EL (cell line): ENCODE results near the gene ZNRF4.
A peak's percentile ranks its signal among the peaks of the same experiment; 100 is the strongest.
"Not testable (repeated sequence)": the region's sequence is repeated elsewhere in the genome, so short reads cannot be mapped to it uniquely, and the experiment has no call there.

Source experiments
- DNase-seq: peaks from one replicate; pipeline ENCODE4 v3.0.0-alpha.2; 2016

The ZNRF4 gene, protein sequence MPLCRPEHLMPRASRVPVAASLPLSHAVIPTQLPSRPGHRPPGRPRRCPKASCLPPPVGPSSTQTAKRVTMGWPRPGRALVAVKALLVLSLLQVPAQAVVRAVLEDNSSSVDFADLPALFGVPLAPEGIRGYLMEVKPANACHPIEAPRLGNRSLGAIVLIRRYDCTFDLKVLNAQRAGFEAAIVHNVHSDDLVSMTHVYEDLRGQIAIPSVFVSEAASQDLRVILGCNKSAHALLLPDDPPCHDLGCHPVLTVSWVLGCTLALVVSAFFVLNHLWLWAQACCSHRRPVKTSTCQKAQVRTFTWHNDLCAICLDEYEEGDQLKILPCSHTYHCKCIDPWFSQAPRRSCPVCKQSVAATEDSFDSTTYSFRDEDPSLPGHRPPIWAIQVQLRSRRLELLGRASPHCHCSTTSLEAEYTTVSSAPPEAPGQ

DNA sequence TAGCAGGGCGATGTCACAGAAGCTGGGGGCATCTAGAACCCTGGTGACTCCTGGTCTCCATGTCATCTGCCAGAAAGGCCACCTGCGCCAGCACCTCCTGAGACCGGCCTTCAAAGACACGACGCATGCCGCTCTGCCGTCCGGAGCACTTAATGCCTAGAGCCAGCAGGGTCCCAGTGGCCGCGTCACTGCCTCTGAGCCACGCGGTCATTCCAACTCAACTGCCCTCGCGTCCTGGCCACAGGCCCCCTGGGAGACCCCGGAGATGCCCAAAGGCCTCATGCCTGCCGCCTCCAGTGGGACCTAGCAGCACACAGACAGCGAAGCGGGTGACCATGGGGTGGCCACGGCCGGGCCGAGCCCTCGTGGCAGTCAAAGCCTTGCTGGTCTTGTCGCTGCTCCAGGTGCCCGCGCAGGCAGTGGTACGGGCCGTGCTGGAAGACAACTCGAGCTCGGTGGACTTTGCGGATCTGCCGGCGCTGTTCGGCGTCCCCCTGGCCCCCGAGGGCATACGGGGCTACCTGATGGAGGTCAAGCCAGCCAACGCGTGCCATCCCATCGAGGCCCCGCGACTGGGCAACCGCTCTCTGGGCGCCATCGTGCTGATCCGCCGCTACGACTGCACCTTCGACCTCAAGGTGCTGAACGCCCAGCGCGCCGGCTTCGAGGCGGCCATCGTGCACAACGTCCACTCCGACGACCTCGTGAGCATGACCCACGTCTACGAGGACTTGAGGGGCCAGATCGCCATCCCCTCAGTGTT is at the start of gene ZNRF4:
Gene ZNRF4 (plus strand): TSS at position 51 of the 763 bp plus-strand sequence. CDS start 75 bp downstream, at position 126.
- no peak for DNase-seq

DNA sequence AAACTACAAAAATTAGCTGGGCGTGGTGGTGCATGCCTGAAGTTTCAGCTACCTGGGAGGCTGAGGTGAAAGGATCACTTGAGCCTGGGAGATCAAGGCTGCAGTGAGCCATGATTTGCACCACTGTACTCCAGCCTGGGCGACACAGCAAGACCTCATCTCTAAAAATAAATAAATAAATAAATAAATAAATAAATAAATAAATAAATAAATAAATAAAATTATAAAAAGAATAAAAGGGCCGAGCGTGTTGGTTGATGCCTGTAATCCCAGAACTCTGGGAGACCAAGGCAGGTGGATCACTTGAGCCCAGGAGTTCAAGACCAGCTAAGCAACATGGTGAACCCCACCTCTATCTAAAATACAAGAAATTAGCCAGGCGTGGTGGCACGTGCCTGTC is 49.0 kb upstream of the ZNRF4 start:
- DNase-seq: not testable (repeated sequence)

DNA sequence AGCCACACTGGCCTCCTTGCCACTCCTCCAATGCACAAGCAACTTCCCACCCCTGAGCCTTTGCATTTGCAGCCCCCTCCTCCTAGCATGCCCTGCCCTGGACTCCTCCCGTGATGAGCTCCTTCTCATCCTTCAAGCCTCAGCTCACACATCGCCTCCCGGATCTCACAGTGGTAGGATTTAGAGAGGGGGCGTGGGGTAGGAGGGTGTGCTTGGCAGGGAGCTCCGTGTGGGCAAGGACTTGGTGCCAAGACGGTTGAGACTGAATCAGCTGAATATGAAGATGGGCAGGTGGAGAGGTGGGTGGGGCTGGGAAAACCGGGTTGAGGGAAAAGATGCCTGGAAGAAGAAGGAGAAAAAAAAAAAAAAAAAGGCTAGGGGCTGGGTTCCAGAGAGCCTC is 48.4 kb upstream of the ZNRF4 start:
- no peak for DNase-seq

DNA sequence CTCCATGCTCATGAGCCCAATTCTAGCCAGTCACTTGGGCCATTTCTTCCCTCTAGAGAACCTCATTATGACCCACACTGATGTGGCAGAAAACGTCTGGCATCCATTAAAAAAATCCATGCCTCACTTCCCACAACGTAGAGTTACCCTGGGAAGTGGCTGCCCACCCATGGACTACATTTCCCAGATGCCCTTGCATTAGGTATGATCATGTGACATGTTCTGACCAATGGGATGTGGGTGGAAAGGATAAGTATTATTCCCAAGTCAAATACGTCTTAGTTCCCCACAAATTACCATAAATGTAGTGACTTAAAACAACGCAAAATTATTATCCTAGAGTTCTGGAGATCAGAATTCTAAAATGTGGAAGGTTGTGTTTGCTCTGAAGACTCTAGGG is 47.9 kb upstream of the ZNRF4 start:
- DNase-seq: peak; percentile 31

DNA sequence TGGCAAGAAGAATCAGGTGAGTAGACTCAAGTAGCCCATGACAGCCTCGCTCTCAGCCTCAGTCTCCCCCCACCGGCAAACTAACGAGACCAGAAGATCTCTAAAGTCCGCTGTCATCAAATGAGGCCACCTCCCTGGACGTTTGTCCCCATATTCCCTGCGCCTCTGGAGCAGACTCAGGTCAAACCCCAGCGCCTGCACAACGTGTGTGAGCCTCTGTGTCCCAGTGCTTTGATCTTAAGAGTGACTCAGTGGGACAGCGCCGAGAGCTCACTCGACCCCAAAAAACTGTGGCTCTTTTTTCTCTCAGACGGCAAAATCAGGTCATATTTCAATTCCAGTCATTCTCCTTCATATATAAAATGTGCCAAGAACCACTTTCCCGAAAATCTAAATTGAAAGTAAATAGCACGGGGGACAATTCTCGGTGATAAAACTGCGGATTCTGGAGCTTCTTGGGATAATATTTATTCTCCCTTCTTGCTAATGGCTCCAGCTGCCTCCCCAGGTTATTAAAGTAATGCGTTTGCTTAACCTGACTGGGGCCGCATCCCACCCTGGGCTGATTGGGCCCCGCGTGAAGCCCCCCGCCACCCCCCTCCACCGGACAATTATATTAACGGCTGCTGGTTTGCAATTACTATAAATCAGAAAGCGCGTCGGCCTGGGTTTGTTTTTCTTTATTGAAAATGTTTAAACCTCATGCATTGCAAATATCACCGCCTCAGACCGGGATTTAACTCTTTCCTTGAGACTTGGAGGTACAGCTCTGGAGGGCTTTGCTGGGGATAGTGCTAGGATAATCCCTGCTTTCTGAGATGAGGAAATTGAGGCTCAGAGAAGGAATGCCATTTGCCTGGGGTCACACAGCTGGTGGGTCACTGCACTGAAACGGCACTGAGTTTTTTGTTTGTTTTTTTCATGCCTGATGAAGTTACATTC is 37.5 kb upstream of the ZNRF4 start:
- no peak for DNase-seq

DNA sequence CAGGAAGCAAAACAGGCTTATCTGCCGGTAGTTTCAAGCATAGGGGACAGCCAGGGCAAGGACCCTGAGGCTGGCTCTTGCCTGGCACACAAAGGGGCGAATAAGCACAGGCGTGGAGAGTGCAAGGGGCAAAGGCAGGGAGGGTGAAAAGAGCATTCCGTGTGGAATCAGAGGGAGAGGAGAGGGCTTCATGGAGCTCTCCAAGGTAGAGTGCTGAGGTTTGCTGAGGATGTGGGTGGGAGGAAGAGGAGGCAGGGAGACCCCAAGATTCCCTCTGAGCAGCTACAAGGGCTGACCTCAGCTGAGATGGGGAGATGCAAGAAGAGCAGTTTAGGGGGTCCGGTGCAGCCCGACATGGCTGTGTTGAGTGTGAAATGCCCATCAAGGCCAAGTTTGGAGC is 36.5 kb upstream of the ZNRF4 start:
- DNase-seq: no peak

DNA sequence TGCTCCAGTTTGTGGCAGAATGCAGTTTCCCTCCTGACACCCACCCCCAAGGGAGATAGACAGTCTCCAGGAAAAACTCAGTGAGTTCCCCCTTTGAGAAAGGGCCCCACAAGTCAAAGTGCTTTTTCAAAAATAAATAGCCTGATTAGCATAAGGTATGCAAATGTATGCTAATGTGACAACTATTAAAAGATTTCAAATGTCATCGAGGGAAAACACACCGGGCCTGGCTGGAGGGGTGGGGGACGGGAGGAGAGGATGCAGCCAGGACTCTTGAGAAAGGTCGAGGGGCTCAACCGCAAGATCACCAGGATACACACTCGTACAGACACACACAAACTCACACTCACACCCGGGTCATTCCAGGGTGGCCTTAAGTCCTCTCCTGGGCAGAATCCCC is 34.3 kb upstream of the ZNRF4 start:
- DNase-seq: no peak

DNA sequence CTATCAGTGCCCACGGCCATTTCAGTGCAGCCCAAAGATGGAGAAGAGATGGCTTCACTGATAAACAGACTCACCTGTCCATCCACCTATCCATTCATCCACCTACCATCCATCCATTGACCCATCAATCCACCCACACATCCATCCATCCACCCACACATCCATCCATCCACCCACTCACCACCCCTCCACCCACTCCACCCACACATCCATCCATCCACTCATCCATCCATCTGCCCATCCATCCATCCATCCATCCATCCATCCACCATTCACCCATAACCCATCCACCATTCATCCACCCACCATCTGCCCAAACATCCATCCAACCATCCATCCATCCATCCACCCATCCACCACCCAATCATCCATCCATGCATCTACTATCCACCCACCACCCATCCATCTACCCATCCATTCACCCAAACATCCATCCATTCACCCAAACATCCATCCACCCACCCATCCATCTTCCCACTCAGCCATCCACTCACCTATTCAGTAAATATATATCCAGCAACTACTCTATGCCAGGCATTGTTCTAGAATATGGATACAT is 31.6 kb upstream of the ZNRF4 start:
- DNase-seq: no peak

DNA sequence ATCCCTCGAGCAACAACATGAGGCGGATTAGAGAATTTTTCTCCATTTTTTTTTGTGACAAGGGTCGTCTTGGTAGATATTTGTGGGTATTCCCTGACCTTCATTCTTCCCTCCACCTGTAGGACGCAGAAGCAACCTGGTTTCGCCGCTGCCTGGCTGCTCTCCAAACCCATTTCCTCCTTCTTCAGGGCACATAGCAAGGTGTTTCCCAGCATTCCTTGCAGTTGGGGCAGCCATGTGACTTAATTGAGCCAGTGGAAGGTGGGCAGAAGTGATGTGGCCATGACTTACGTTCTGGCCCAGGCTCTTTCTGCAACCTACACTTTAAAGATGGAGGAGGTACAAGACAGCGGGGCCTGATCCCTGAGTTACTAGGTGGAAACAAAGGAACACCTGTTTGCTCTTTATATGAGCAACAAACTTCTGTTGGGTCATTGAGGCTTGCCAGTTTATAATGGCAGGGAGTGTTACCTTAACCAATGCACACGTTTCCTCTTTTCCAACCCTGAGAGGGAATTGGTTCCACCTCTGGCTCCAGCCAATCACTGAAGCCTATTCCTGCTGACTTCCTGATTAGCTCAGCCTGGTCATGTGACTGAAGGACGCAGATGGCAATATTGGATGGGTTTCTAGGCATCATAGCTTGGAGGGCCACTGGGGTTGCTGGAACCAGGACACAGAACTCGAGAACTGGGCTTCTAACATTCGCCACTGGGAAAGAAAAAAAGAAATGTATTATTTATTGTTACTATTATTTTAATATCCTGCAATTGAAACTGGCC is 30.8 kb upstream of the ZNRF4 start:
- DNase-seq: no peak

DNA sequence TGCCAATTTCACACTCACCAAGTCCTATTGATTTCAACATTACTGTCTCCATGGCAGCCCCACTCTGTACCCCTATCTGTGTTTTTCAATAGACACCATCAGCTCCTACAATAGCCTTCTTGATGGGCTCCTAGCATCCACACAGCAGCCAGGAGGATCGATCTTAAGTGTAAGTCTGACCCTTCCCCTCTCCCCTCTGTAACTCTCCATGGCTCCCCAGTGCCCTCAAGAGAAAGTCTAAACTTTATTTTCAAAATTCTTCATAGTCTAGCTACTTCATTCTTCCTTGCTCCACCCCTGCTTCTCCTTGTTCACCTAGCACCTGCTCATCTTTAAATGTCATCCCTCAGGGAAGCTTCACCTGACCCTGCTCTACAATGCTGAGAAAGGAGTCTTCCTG is 30.0 kb upstream of the ZNRF4 start:
- DNase-seq: no peak

DNA sequence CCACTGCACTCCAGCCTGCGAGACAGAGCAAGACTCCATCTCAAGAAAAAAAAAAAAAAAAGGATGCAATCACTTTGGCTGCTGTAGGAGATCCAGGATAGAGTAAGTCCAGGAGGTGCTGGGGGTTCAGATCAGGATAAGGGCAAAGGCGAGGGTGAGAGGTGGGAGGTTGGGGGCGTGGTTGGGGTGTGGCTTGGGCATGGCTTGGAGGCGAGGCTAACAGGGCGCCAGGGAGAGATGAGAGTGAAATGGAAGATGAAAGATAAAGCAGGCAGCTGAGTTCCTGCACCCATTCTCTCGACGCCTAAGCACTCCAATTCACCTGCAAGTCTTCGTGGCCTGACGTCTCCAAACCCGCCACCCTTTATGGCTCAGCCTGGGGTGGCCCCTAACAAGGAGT is 25.0 kb upstream of the ZNRF4 start:
- no peak for DNase-seq

DNA sequence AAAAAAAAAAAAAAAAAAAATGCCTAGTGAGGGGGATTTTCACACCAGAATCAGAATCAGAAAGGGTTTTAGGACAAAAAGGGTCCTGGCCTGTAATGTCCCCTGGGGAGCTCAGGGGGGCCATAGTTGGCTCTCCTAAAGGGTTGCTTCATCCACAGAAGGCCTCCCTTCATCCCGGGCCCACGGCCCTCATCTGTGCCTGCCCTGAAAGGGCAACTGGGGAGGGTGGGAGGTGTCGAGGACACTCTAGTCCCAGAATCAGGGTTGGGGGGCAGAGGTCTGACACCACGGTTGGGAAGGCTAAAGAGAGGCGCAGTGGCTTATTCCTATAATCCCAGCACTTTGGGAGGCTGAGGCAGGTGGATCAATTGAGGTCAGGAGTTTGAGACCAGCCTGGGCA is 22.5 kb upstream of the ZNRF4 start:
- DNase-seq: no peak

DNA sequence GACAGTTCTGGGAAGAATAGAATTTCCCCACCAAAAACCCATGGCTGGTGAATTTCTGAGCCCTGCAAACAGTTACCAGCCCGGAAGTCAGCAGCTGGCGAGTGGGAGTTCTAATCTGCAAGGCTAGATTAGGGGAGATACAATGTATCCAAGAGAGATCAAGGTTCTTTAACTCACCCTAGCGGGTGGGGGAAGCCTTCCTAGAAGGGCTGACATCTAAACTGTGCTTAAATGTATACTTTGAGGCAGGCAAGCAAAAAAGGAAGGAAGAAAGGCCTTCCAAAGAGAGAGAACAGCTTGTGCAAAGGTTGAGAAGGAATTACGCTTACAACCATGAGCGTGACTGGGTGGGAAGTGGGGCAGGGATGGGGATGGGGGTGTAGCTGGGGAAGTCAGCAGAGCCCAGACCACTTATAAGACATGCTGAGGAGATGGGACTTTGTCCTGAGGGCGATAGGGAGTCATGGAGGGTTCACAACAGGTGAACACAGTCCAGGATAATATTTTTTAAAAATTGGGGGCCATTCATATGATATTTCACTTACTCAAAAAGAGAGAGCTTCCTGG is 20.8 kb upstream of the ZNRF4 start:
- DNase-seq: no peak

DNA sequence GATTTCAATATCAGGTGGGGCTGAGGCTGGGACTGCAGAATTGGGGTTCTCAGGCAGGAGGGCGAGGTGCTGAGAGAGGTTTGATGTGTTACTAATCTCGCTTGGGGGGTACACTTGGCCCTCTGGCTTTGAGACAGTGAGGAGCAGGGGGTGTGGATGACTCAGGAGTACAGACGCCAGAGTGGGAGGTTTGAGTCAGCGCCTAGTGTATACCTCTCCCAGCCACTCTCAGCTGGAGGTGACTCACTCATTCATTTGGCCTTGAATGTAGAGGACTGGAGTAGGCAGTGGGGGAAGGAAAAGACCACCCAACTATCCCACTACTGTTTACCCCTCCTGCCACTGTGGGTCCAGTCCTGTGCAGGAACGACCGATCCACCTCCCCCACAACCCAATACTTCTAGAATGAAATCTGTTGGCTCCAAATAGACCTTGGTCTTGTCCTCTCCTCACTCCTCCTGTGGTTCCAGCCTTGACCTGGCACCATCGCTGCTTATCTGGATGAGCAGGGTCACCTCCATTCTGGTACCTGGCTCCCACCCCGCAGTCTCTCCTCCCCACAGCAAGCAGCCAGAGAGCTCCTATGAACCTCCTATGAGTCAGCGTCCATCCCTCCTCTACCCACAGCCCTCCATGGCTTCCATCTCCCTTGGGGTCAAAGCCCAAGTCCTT is 20.1 kb upstream of the ZNRF4 start:
- DNase-seq: peak; percentile 88

DNA sequence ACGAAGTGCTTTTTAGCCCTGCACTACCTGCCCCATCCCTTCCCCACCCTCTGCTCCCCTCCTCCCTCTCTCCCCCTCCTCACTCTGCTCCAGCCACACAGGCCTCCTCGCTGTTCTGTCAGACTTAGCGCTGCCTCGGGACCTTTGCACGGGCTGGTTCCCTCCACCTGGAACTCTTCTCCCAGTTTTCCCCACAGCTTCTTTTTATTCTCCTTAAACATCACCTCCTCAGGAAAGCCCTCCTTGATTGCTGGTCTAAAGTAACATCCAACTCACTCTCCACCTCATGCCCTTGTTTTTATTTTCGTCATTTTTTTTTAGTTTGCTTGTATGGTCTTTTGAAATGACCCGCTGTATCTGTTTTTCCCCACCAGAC is 19.6 kb upstream of the ZNRF4 start:
- DNase-seq: no peak

DNA sequence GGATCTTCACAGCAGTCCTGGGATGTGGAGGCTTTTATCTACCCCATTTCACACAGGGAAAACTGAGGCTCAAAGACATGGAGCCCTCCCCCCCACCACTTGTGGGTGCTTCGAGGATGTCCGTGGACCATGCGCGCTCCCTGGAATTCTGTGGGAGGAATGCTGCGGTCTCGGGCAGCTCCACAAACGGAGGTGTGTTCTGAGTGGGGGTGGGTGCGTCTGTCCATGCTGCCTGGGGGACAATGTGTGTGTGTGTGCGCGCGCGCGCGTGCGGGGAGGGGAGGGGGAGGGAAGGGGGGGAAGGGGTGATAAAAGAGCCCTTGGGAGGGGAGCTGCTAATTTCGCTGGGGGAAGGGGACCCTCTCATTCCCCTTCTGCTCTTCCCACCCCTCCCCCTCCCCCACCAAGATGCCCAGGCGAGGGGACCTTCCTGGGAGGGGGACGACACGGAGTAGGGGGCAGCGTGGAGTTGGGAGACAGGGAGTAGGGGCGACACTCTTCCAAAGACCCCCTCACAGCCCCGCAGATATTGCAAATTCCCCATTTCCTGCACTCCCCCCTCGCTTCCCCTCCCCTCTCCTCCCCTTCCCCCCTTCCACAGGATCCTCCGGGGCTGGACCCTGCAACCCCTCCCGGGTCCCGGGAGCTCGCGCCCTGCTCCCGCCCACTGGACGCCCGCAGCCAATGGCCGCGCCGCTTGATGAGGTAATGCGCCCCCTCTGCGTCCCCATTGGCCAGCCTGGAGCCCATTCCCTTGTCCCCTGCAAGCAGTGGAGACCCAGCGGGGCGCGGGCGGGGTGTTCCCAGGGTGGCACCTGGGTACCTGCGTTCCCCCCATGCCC is 18.9 kb upstream of the ZNRF4 start:
- peak; percentile 71 for DNase-seq

DNA sequence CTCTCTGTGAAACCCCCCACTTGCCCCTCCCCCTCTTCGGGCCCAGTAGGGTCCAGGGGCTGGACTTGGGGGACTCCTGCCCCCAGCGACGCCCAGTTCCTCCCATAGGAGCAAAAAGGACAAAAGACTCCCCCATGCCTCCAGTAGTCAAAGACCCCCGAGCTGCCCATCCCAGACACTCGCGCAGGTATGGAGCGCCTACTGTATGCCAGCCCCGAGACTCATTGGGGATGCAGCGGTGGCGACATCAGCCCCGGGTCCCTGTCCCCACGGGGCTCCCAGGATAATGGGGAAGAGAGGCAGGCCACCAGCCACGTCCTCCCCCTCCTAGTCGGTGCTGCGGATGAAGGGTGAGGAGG is 18.3 kb upstream of the ZNRF4 start:
- no peak for DNase-seq

DNA sequence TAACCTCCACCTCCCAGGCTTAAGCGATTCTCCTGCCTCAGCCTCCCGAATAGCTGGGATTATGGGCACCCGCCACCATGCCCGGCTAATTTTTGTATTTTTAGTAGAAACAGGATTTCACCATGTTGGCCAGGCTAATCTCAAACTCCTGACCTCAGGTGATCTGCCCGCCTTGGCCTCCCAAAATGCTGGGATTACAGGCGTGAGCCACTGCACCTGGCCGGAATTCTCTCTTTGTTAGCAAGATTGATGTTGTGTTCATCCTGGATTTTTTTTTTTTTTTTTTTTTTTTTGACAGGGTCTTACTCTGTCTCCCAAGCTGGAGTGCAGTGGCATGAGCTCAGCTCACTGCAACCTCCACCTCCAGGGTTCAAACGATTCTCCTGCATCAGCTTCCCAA is 16.5 kb upstream of the ZNRF4 start:
- not testable (repeated sequence) for DNase-seq

DNA sequence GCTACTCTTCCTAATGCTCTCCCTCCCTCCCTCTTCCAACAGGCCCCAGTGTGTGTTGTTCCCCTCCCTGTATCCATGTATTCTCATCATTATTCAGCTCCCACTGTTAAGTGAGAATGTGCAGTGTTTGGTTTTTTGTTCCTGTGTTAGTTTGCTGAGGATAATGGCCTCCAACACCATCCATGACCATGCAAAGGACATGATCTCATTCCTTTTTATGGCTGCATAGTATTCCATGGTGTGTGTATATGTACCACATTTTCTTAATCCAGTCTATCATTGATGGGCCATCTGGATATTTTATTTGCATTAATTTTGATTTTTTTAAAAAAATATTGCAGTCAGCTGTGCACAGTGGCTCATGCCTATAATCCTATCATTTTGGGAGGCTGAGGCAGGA is 15.8 kb upstream of the ZNRF4 start:
- DNase-seq: no peak

DNA sequence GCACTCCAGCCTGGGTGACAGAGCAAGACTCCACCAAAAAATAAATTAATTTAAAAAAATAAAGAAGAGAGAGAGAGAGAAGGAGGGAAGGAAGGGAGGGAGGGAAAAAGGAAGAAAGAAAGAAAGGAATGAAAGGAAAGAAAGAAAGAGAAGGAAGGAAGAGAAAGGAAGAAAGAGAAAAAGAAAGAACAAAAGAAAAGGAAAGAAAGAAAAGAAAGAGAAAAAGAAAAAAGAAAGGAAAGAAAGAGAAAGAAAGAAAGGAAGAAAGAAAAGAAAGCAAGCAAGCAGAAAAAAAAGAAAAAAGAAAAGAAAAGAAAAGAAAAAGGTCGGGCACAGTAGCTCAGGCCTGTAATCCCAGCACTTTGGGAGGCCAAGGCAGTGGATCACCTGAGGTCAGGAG is 14.9 kb upstream of the ZNRF4 start:
- no peak for DNase-seq
